HG03575 (cell line): Measurements from ENCODE around the gene SYNGR3.
"Not testable (repeated sequence)": the region's sequence is repeated elsewhere in the genome, so short reads cannot be mapped to it uniquely, and the experiment has no call there.

Experiments
- ATAC-seq: cut with Tn5 transposase; IDR thresholded peaks from one replicate; pipeline ENCODE4 v1.9.1; 2021; ENCODE audit not compliant: unreplicated experiment, insufficient number of reproducible peaks, low FRiP score; ENCODE audit errors: extremely low read depth

SYNGR3 gene

DNA sequence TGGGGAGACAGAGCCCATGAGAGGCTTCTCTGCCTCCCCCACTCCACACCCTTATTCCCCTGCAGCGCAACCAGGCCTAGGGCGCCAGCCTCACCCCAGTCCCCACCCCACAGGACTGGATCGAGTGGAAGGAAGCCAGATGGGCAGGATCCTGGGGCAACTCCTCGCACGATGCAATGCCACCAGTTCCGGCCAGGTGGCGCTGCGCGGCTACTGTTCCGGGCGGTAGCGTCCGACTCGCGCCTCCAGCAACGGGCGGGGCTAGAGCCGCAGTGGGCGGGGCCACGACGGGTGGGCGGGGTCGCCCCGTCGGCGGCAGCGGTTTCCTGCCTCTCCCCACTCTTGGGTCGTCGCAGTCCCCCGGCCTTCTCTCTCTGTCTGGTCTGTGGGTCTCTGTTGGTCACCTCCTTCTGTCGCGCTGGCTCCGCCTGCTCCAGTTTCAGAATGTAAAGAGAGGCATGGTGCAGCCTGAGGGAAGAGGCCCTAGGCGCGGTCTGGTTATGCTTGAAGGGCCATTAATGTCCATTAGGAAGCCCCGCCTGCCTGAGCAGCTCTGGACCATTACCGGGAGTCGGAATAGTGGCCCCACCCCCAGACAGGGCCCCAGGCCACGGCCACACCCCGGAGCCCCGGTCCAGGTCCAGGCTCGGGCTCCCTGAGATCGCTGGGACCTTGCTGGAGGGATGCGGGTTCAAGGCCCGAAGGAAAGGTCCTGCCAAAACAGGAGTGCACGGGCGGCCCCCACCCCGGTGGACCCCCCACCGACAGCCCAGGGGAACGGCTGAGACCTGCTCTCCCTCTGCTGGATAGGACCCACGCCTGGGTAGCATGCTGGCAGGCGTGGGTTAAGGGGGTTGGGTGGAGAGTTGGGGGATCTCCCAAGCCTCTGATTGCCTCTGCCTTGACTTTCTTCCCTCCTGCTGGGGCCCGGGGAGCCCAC lies 33.6 kb downstream of the SYNGR3 start:
- ATAC-seq = no peak

GRCh38 chr16:2024032-2024420 lies 34.3 kb downstream of the SYNGR3 start:
- ATAC-seq = no peak

GRCh38 chr16:2025251-2025650 lies 35.5 kb downstream of the SYNGR3 start:
- ATAC-seq = no peak

GRCh38 chr16:2025878-2026460 lies 36.2 kb downstream of the SYNGR3 start:
- no peak for ATAC-seq

GRCh38 chr16:2026461-2027023 lies 36.8 kb downstream of the SYNGR3 start, which contains the start of gene NHERF2:
Gene NHERF2, plus strand, starts transcription at chr16:2026902. Its CDS starts 104 bp downstream, at chr16:2027006.
- no peak for ATAC-seq

- no peak for ATAC-seq
These were observed 37.5 kb downstream of the SYNGR3 start for GRCh38 chr16:2027024-2028010.

- no peak for ATAC-seq
These were observed 38.4 kb downstream of the SYNGR3 start for GRCh38 chr16:2028146-2028545.

DNA sequence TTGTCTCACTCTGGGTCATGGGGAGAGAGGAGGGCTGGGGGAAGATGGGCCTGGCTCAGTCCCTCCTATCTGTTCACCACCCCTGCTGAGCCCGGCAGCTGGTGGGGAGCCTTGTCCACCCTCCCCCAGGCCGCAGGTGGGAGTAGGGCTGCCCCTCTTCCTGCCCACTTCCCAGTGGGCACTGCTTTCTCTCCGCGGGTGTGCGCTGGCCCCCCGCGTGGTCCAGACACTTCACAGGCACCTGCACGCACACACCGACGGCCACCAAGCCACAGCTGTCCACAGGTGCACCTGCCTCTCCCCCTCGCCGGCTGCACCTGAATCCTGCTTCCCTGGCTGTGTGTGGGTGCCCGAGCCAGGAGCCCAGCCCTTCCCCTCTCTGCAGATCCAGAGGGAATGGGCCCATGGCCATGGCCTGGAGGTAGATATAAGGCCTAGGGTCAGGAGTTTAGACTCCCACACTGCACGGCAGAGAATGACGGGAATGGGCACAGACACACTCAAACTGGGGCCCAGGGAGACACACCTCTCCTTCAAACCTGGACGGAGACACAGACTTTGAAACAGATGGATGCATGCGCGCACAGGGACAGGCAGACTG lies 39.0 kb downstream of the SYNGR3 start:
- no peak for ATAC-seq

- no peak for ATAC-seq
These were observed 39.6 kb downstream of the SYNGR3 start for GRCh38 chr16:2029350-2029749.

DNA sequence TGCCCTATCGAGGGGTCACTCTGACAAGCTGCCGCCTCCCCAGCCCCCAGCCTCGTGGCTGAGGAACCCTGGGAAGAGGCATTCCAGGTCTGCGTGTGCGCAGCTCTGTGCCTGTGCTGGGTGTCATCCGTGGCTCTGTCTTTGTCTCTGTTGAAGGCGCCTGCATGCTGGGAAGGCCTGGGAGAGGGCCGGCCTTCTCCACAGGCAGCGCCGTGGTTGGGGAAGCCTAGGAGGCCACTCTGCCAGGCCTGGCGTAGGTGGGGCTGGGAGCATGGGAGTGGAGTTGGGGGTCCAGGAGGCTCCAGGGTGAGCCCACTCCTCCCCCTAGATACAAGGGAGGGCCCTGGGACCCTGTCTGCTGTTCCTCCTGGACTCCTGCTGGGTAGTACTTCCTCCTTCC lies 40.3 kb downstream of the SYNGR3 start:
- no peak for ATAC-seq

DNA sequence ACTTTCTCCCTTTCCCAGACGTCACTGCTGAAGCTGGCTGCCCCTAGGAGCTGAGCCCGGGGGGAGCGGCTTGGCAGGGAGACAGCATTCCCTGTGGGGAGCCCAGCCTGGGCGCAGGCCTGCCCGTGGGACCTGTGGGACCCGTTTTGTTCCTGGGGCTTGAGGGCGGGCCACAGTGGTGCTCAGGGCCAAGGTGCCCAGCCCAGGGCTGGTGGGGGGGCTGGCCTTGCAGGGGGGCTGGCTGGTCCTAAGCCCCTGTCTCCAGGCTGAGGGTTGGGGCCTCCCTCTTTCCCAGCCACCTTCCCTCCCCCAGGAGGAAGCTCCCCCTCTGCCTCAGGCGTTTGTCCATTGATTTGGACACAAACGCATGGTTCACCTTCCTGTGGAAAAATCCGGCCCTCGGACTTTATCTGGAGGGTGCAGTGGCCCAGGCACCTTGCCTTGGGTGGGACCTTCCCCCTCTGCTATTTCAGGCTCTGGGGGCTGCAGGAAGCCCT lies 41.4 kb downstream of the SYNGR3 start:
- no peak for ATAC-seq

- ATAC-seq = no peak
These were observed 42.7 kb downstream of the SYNGR3 start for GRCh38 chr16:2032285-2033056.

- no peak for ATAC-seq
These were observed 43.5 kb downstream of the SYNGR3 start for GRCh38 chr16:2033057-2033908.

DNA sequence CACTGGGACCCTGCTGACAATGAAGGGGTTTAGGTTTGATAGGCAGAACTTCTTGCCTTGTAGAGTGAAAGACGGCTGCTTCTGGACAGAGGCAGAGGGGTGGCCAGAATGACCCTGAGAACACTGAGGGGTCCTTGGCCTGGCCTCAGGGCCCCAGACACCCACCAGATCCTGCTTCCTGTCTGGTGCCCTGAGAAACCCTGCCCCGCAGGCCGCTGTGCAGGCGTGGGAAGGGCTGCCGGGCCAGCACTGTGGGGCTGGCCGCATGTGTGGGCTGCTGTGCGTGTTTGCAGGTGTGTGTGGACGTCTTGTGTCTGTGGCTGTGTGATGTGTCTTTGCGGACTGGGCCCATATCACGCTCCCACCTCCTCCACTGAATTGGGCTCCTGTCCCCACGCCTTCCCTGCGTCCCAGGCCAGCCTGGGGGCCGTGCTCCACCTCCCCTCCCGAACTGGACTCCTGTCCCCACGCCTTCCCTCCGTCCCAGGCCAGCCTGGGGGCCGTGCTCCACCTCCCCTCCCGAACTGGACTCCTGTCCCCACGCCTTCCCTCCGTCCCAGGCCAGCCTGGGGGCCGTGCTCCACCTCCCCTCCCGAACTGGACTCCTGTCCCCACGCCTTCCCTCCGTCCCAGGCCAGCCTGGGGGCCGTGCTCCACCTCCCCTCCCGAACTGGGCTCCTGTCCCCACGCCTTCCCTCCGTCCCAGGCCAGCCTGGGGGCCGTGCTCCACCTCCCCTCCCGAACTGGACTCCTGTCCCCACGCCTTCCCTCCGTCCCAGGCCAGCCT lies 44.3 kb downstream of the SYNGR3 start:
- ATAC-seq = not testable (repeated sequence)

- no peak for ATAC-seq
These were observed 45.1 kb downstream of the SYNGR3 start for GRCh38 chr16:2034696-2035430.
